K562 (cell line): ENCODE data around the gene FAM83B. TPM values are rescaled to one million over a fixed set of nuclear protein-coding genes. Genes with fewer than 3 reads are reported as not detected.

Experiments used
- ATAC-seq: fragments of 200-7000 bp; cut with Tn5 transposase; 3 replicates; pipeline ENCODE4 v1.9.1; 2020; ENCODE audit warnings: moderate library complexity
- BruUV-seq: library from RNA; stranded (reverse); fragments of 400-500 nt; replicated peaks from 2 replicates; lab custom pipeline; 2021; lab: Mats Ljungman, UMichigan
- CTCF ChIA-PET: fragments of 300-600 bp; formaldehyde crosslinking; extraction: SDS; loops from one replicate; lab custom pipeline; 2021; ENCODE audit warnings: low intra/inter-chr PET ratio; lab: Yijun Ruan, JAX
- POLR2A ChIA-PET: fragments of 300-600, 350-650 bp; sonication (Branson Sonifier 250); formaldehyde crosslinking; extraction: SDS; loops from one replicate; lab custom pipeline; 2021; ENCODE audit warnings: antibody characterized with exemption, inconsistent platforms; lab: Yijun Ruan, JAX
- DNase-seq, 4 experiments: peaks; one replicate each; pipeline versions ENCODE4 v3.0.0 to v3.0.0-alpha.2; 2011 to 2018; ENCODE audit warnings: low spot score in 3 of 4, mixed read lengths in 3 of 4; ENCODE audit errors: extremely low read depth in 1 of 4
- FAIRE-seq: peaks from 2 replicates; lab custom pipeline; 2011; peaks lifted over from hg19 to GRCh38; lab: Jason Lieb, UNC
- H2AFZ ChIP-seq: 2 replicates; pipeline ENCODE4 v1.6.0; 2011; ENCODE audit warnings: low read depth, low read length, control low read depth, inconsistent platforms
- H3K27ac ChIP-seq: fragments of 200-600 bp; 3 replicates; pipeline ENCODE4 v1.8.0; 2011; ENCODE audit warnings: low read depth, mild to moderate bottlenecking, control low read depth, inconsistent platforms, low read length, moderate library complexity, mixed read lengths; ENCODE audit errors: extremely low read depth
- H3K27me3 ChIP-seq, 2 experiments: fragments of 300-600 bp in 1 of 2; 2 replicates in 1 of 2; 3 replicates in 1 of 2; pipeline versions ENCODE4 v1.6.0 to v1.8.0; 2011; ENCODE audit warnings: inconsistent platforms in 2 of 2, low read length in 2 of 2, mild to moderate bottlenecking in 1 of 2, mixed read lengths in 1 of 2, moderate library complexity in 1 of 2; ENCODE audit not compliant: control insufficient read depth in 2 of 2, insufficient read depth in 2 of 2
- H3K36me3 ChIP-seq: fragments of 300-600 bp; 3 replicates; pipeline ENCODE4 v1.8.0; 2011; ENCODE audit warnings: mild to moderate bottlenecking, low read length, inconsistent platforms; ENCODE audit not compliant: control insufficient read depth, insufficient read depth
- H3K4me1 ChIP-seq, 2 experiments: fragments of 200-600 bp in 1 of 2; replicated peaks in 1 of 2; 2 replicates in 1 of 2; 3 replicates in 1 of 2; pipeline versions ENCODE4 v1.5.1 to v1.8.0; 2011; ENCODE audit warnings: inconsistent platforms in 2 of 2, low read length in 2 of 2, mild to moderate bottlenecking in 1 of 2, mixed read lengths in 1 of 2, moderate library complexity in 1 of 2; ENCODE audit not compliant: control insufficient read depth in 2 of 2, insufficient read depth in 2 of 2
- H3K4me2 ChIP-seq: 2 replicates; pipeline ENCODE4 v1.6.1; 2011; ENCODE audit warnings: low read length, control low read depth, inconsistent platforms, mixed read lengths; ENCODE audit not compliant: insufficient read depth
- H3K4me3 ChIP-seq: fragments of 200-600 bp; sonication (generic), shearing (Covaris generic); 2 replicates; pipeline ENCODE4 v1.5.1; 2016; ENCODE audit warnings: control low read depth, inconsistent platforms
- H3K79me2 ChIP-seq: fragments of 200-600 bp; 3 replicates; pipeline ENCODE4 v1.8.0; 2011; ENCODE audit warnings: low read length, inconsistent platforms; ENCODE audit not compliant: control insufficient read depth, insufficient read depth
- H3K9ac ChIP-seq, 2 experiments: 2 replicates each; pipeline versions ENCODE4 v1.6.0 to v1.6.1; 2011; ENCODE audit warnings: low read depth in 2 of 2, low read length in 2 of 2, control low read depth in 1 of 2, inconsistent platforms in 1 of 2, mild to moderate bottlenecking in 1 of 2, mixed read lengths in 1 of 2; ENCODE audit not compliant: insufficient read depth in 1 of 2
- H3K9me1 ChIP-seq: one replicate; pipeline ENCODE4 v1.6.0; 2011; ENCODE audit warnings: inconsistent platforms, mild to moderate bottlenecking, low read length, moderate library complexity; ENCODE audit not compliant: control insufficient read depth, insufficient read depth
- H3K9me3 ChIP-seq: replicated peaks from 2 replicates; pipeline ENCODE4 v1.5.1; 2011; ENCODE audit warnings: low read depth, low read length, inconsistent platforms; ENCODE audit not compliant: control insufficient read depth, insufficient read depth
- H4K20me1 ChIP-seq: replicated peaks from 2 replicates; pipeline ENCODE4 v1.6.1; 2011; ENCODE audit warnings: low read length, inconsistent platforms, mixed read lengths; ENCODE audit not compliant: control insufficient read depth, insufficient read depth
- CBFA2T3 ChIP-seq: fragments of 450-650 bp; IDR thresholded peaks from 2 replicates; pipeline ENCODE4 v1.6.1; 2017
- FOXP4 ChIP-seq: sonication (generic); formaldehyde crosslinking; IDR thresholded peaks from 2 replicates; pipeline ENCODE4 v1.8.0; 2022; ENCODE audit warnings: mild to moderate bottlenecking, missing genetic modification reagents, borderline replicate concordance
- JUN ChIP-seq, 2 experiments: sonication (generic) in 1 of 2; formaldehyde crosslinking in 1 of 2; IDR thresholded peaks; 2 replicates each; pipeline versions ENCODE4 v1.6.1 to v1.8.0; 2012 to 2022; ENCODE audit warnings: borderline replicate concordance in 2 of 2, mild to moderate bottlenecking in 2 of 2, improper control_type of control experiment in 1 of 2, low read depth in 1 of 2, low read length in 1 of 2, missing genetic modification reagents in 1 of 2
- in situ Hi-C: fragments of 300-500 bp; cut with MboI; formaldehyde crosslinking; loops from 4 replicates; pipeline ENCODE4 v1.15.0; 2018; ENCODE audit warnings: inconsistent platforms, mixed read lengths
- intact Hi-C: fragments of 100-400 bp; cut with micrococcal nuclease; formaldehyde crosslinking; loops from 2 replicates; pipeline ENCODE4 v1.14.2; 2022
- polyA plus RNA-seq, 8 experiments: library from polyadenylated mRNA; depleted of rRNA in 4 of 8; stranded (reverse) in 5 of 8; unstranded in 3 of 8; fragments of >200 nt; fragmentation: Nextera tagmentation in 2 of 8; fragmentation: Illumina TruSeq in 1 of 8; extraction: Ambion mirVana in 2 of 8; extraction: Trizol in 1 of 8; gene quantifications; 2 replicates each; pipeline versions ENCODE4 v1.2.1 to v1.2.3, GENCODE V29; 2011 to 2014; ENCODE audit warnings: inconsistent platforms in 1 of 8, missing spikeins in 1 of 8
- total RNA-seq, 7 experiments: library from RNA; depleted of rRNA in 6 of 7; stranded (reverse); fragments of >200 nt in 6 of 7; fragmentation: Illumina TruSeq in 2 of 7; extraction: Trizol in 2 of 7; gene quantifications; 2 replicates each; pipeline versions ENCODE4 v1.2.1 to v1.2.3, GENCODE V29; 2011 to 2021; ENCODE audit warnings: low replicate concordance in 1 of 7

Gene FAM83B
- total and polyA plus RNA-seq, 9 of the 15 experiments (the other 6 are each of a cell fraction or from before 2014, with no cell fraction given): not detected

- H3K9me3 ChIP-seq: no peaks in the 10 kb centered on the region
- no peaks in the 10 kb centered on the region for H4K20me1 ChIP-seq
- in situ Hi-C loops (no loop called here), intact Hi-C loops (no loop called here)
- TF ChIP-seq CBFA2T3 (no peak), FOXP4 (CRISPR knock-in tag) (no peak), JUN (IDR thresholded peaks at IDR 0.05; ENCODE audit: borderline replicate concordance, low read depth, low read length) (no peak), JUN (CRISPR knock-in tag; IDR thresholded peaks at IDR 0.05; ENCODE audit: borderline replicate concordance) (no peak)
- H3K4me2 ChIP-seq: no peak overlapping the region
- no peaks in the 10 kb centered on the region for H3K79me2 ChIP-seq
- DNase-seq: no peak
- no peaks in the 10 kb centered on the region for H3K27me3 ChIP-seq
- H3K4me3 ChIP-seq: no peak overlapping the region
- H3K4me1 ChIP-seq: no peaks in the 10 kb centered on the region
- H3K27ac ChIP-seq: no peak overlapping the region
- no peaks in the 10 kb centered on the region for H3K36me3 ChIP-seq
- POLR2A ChIA-PET: no interaction called here
- no peak overlapping the region for H3K9ac ChIP-seq
- no peak overlapping the region for H2AFZ ChIP-seq
- CTCF ChIA-PET: no interaction called here
- FAIRE-seq: no peak
- H3K9me1 ChIP-seq: no peaks in the 10 kb centered on the region
- no peak for ATAC-seq
- no TSS peak for BruUV-seq
Observed at GRCh38 chr6:54876871-54877270, 30.3 kb downstream of the FAM83B start.
